NCI-H345 treated with DMSO at 0.1 percent for 48 hours (cell line): ENCODE results near the gene CNTLN.
"Not testable (repeated sequence)": the region's sequence is repeated elsewhere in the genome, so short reads cannot be mapped to it uniquely, and the experiment has no call there.

ENCODE experiments used
- DNase-seq: peaks from one replicate; lab custom pipeline; 2025; ENCODE audit not compliant: unreplicated experiment; lab: John Stamatoyannopoulos, UW

Gene CNTLN

DNA sequence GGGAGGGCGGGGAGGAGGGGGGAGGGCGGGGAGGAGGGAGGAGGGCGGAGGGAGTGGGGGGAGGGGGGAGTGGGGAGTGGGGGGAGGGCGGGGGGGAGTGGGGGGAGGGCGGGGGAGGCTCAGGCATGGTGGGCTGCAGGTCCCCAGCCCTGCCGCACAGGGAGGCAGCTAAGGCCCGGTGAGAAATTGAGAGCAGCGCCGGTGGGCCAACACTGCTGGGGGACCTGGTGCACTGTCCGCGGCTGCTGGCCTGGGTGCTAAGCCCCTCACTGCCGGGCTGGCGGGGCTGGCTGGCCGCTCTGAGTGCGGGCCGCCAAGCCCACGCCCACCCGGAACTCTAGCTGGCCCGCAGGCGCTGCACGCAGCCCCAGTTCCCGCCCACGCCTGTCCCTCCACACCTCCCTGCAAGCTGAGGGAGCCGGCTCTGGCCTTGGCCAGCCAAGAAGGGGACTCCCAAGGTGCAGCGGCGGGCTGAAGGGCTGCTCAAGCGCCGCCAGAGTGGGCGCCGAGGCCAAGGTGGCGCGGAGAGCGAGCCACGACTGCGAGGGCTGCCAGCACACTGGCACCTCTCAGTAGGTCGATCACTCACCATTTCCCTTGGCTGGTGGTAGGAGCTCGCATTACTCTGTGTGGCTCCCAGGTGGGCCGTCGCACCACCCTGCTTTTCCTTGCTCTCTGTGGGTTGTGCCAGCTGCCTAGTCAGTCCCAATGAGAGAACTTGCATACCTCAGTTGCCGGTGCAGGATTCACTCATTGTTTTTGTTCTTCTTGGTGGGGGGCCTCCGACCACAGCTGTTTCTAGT is 160.2 kb downstream of the CNTLN start:
- no peak for DNase-seq

DNA sequence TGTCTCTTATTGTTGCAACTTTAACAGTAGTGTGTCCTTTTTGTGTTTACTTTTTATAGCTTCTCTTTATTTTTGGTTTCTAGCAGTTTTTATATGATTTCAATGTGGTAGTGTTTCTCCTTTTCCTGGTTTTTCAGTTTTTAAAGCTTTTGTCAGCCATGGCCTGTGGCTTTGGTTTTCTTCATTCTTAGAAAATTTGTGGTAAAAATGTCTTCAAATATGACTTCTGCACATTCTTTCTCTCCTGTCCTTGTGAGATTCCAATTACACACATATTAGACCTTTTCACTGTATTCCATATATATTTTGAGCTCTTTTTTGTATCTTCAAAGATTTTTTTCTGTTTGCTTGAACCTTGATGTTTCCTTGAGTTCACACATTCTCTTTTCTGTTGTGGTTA is 180.5 kb downstream of the CNTLN start:
- no peak for DNase-seq

GRCh38 chr9:17318821-17319320 is 184.0 kb downstream of the CNTLN start:
- DNase-seq, result no peak

DNA sequence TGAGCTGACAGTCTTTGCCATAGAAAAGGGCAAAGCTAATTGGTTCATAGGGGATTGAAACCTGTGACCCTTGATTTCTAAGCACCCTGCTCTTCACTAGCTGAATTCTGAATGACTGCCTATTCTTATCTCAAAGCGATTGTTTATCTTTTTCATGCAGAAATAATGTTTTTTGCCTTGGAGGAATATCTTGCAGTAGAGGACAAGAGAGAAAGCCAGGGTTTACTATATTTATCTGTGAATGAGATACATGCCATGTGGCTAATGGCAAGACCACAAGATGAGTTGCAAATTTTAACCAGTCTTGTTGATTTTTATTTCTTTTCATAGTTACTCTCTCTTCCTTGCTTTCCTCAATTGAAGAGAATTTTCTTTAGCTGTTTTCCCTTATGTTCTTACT is 185.0 kb downstream of the CNTLN start:
- no peak for DNase-seq

DNA sequence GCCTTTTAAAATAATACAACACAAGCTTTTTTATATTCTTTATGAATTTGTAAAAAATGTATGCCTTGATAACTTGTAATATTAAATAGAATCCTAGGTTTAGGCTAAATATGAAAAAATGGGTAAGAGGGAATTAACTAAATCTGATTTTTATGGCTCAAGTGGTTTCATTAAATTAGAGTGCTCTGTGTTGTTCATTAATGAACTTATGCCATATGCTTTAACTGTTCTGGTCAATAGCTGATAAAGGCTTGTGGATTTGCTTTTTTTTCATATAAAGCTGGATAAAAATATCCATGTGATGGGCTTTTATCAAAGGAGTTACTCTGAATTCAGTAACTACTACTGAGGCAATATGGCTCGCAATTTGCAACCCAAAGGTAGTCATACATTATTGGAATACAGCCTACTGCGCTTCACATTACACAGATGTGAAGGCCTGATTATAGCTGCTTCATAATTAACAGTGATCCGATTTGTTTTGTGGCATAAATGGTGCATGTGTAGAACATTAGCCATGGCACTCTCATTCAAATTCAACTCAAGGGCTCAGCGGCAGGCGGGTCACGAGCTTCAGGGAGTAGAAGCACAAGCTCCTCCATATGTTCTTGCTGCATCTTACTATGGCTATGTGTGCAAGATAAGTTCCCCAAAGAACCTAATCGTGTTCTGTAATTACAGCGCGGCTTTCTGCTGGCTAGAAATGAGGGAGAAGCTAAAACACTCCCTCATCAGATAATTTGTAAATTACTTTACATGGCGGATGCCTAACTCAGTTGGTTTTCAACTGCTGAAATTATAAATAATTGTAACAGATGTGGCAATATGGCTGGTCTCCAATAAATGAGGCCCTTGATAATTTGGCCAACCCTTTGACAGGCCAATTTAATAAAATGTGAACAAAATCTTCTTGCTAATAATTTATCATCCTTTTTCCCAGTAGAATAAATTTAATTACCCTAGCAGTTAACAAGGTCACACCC is 188.3 kb downstream of the CNTLN start:
- no peak for DNase-seq

DNA sequence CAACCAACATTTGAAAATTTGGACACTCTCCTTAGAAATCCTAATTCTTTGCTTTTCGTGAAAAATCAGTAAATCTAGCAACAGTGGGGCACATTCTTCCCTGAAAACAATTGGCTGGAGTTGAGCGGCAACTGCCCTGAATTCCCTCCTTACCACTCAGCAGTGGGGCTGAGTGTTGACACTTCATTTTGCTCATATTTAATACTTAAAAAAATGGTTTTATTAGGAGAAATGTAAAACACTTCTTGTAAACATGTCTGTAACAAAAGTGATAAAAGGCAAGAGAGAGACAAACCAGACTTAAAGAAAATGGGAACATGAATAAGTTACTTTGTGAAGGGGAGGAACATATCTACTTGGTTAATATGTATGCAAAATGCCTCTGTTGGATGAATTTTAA is 193.5 kb downstream of the CNTLN start:
- no peak for DNase-seq

- DNase-seq, result no peak
Measured at GRCh38 chr9:17330097-17330496, 195.3 kb downstream of the CNTLN start.

DNA sequence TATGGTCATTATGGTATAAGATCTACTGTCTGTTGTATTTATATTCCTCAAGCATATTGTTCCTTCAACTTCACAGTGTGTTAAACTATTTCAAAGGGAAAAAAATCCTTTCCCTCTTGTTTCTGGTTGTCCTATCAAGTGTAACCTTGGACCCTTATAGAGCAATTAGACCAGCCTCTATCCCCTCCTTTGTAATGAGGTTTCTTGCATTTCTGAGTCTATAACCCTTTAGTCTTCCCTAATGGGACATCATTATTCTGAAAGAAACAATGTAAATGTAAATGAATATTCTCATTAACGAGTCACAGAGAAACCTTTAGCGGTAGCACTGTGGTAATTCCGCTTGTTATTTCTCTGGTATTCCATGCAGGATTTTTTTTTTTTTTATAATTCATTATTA is 197.3 kb downstream of the CNTLN start:
- no peak for DNase-seq

DNA sequence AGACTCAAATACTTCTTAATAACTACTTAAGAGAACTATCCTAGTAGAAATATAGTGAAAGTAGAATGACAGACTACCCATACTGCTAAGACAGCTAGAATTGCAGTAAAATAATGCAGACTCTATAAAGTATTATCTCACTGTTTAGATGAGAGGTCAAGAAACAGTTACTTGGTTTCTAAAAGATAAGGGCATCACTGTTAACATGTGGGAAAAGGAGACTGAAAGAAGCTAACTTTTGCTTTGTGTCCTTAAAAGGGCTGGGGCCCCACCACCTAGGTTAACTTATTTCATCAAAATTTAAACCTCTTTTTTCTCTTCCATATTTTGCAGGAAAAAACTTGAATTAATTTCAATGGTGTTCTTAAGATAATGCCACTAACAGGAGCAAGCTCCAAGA is 204.3 kb downstream of the CNTLN start:
- no peak for DNase-seq

GRCh38 chr9:17342696-17343095 is 207.9 kb downstream of the CNTLN start:
- DNase-seq, result no peak

DNA sequence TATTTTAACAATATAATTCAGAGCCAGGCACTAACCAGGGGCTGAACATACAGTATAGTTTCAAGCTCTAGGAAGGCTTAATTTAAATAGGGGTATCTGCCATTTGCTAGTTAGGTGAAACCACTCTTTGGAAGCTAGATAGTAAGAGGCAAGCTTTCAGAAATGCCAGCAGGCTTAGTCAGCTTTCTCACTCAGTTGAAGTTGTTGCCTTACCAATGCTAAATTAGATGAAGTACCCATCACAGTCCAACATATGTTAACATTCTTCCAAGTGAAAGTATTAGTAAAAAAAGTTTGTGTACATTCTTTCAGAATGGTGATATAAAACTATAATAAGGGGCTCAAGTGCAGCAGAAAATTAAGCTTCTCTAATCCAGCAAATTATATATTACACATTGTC is 215.0 kb downstream of the CNTLN start:
- no peak for DNase-seq

DNA sequence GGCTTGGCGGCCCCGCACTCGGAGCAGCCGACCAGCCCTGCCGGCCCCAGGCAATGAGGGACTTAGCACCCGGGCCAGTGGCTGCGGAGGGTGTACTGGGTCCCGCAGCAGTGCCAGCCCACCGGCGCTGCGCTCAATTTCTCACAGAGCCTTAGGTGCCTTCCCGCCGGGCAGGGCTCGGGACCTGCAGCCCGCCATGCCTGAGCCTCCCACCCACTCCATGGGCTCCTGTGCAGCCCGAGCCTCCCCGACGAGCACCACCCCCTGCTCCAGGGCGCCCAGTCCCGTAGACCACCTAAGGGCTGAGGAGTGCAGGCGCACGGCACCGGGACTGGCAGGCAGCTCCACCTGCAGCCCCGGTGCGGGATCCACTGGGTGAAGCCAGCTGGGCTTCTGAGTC is 219.2 kb downstream of the CNTLN start:
- DNase-seq, result not testable (repeated sequence)

GRCh38 chr9:17361378-17361777 is 226.5 kb downstream of the CNTLN start:
- DNase-seq, result no peak

DNA sequence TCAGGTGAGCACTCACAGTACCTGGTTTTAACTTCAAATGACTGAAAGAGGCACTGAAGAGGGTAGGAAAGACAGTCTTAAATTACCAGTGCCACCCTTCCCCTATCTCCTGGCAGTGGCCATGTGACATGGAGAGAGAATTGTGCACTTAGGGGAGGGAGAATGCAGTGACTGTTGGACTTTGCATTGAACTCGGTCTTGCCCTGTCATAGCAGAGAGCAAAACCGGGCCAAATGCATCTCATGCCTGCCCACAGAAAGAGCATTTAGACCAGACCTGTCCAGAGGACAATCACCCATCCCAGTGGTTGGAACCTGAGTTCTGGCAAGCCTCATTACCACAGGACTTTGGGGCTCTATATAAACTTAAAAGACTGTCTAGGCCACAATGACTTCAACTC is 232.2 kb downstream of the CNTLN start:
- no peak for DNase-seq

- DNase-seq, result no peak
Measured at GRCh38 chr9:17380126-17380861, 245.5 kb downstream of the CNTLN start.

- DNase-seq, result no peak
Measured at GRCh38 chr9:17387565-17387964, 252.7 kb downstream of the CNTLN start.

DNA sequence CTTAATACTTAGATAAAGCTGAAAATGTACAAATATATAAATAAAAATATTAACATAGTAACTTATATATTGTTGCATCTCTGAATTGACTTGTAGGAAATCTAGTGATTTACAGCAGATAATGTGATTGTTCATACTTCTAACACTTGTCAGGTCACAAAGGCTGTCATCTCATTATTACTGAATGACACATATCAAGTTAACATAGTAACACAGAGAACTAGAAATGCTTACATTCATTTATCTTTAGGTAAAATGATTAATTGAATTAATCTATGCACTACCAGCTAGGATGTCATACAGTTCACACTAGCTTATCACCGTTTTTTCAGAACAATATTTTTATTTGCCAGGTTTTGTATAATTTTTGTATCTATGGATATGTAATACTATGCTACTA is 254.2 kb downstream of the CNTLN start:
- no peak for DNase-seq

DNA sequence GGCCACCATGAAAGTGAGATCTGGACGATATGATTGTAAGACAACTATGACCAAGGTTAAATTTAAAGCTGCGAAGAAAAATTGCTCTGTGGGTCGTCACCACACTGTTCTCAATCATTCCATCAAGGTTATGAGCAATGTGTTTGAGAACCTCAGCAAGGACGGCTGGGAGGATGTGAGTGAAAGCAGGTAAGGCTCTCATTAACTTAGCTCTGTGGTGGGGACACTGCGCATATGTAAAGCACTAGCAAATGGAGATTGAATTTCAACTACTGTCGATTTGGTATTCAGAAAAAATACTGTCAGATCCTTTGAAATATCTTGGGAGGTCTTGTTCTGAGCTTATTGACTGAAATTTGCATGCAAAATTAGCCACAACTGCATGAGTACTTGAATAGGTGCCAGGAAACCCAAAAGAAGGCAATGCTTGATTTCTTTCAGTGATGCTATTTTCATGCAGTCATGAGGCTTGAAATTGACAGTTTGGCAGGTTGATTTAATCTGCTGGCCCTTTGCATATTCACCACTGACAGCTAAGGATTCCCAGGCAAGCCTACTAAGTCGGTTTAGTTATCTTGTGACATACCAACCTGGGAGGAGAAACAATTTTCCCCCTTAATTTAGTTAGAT is 260.2 kb downstream of the CNTLN start:
- DNase-seq, result no peak

GRCh38 chr9:17397166-17397728 is 262.4 kb downstream of the CNTLN start:
- DNase-seq, result not testable (repeated sequence)

- DNase-seq, result no peak
Measured at GRCh38 chr9:17398350-17398749, 263.5 kb downstream of the CNTLN start.
